ENCODE measurements around the gene MYOM1. TPM values are rescaled to one million over a fixed set of nuclear protein-coding genes. Genes with fewer than 3 reads are reported as not detected.

MYOM1 gene
- total RNA-seq, 2 experiments from 2014 or later, result 1.0 to 1.3 TPM

DNA sequence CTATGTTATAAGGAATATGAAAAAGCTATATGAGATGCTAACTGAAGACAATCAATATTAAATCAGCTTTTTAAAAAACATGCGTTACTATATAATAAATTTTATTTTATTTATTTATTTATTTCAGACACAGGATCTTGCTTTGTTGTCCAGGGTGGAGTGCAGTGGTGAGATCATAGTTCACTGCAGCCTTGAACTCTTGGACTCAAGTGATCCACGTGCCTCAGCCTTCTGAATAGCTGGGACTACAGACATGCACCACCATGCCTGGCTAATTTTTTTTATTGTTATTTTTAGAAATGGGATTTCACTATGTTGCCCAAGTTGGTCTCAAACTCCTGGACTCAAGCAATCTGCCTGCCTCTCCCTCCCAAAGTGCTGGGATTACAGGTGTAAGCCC lies 89.4 kb downstream of the MYOM1 start:
- TF ChIP-seq, protein P1, sequence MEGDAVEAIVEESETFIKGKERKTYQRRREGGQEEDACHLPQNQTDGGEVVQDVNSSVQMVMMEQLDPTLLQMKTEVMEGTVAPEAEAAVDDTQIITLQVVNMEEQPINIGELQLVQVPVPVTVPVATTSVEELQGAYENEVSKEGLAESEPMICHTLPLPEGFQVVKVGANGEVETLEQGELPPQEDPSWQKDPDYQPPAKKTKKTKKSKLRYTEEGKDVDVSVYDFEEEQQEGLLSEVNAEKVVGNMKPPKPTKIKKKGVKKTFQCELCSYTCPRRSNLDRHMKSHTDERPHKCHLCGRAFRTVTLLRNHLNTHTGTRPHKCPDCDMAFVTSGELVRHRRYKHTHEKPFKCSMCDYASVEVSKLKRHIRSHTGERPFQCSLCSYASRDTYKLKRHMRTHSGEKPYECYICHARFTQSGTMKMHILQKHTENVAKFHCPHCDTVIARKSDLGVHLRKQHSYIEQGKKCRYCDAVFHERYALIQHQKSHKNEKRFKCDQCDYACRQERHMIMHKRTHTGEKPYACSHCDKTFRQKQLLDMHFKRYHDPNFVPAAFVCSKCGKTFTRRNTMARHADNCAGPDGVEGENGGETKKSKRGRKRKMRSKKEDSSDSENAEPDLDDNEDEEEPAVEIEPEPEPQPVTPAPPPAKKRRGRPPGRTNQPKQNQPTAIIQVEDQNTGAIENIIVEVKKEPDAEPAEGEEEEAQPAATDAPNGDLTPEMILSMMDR (IDR thresholded peaks at IDR 0.05), result no peak
- Mint-ChIP-seq H3K9me3 (no peaks in the 10 kb centered on the region), H3K27me3 (no peaks in the 10 kb centered on the region), H3K36me3 (ENCODE audit: low read depth) (peaks cover 1% of the 10 kb centered on the region), H3K4me1 (ENCODE audit: low read depth) (peaks cover 9% of the 10 kb centered on the region), H3K4me3 (no peak overlapping the region), H3K27ac (no peak overlapping the region)
- no peak for ATAC-seq
- DNase-seq, result no peak
- ChIA-PET POLR2A (interaction anchor here (1.1 to 1.3 kb wide), 2 partner anchors 136 to 223 kb away, joined by 3 read pairs; no protein-coding TSS in a partner anchor), CTCF (interaction anchor here (0.8 to 5.6 kb wide), 17 partner anchors 16 to 202 kb away, joined by 3 to 79 read pairs (median 11); partner anchors contain the start of gene MYL12A)
- intact Hi-C loops (cut with micrococcal nuclease), result no loop called here

DNA sequence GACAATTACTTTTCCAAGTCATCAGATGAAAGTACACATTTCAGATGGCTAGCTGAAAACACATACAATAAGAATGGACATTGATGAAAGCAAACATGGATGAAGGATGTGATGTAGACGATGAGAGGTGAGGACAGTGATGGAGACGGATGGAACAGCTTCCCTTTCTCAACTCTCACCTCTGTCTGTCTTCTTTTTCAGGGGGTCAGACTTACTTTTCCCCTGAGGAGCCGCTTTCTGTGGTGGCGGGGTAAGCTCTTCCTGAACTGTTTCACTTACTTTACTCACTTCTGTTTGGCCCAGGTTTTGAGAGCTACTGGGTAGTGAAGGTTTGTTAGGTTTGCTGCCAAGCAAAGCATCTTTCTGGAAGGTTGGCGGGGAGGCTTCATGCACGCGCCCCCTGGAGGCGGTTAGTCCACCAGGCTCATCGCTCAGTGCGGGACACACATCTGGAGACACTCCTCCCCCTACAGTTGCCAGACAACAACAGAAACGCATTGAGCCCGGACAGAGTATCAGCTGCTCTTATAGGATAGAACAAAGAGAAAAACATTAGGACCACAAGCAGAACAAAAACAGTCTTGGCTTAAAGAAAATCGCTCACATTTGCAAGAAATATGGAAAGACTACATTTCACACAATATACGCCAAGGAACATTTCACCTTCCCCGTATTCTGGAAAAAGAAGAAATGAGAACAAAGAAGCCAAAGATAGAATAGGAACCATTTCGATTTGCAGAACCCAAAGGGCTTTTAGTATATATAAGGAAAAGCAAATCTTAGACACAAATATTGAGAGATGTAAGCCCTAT lies 90.5 kb downstream of the MYOM1 start:
- H3K9me3 Mint-ChIP-seq, result no peaks in the 10 kb centered on the region
- H3K27me3 Mint-ChIP-seq, result no peaks in the 10 kb centered on the region
- DNase-seq (peak; percentile 92), ATAC-seq (peak; percentile 99)
- H3K36me3 Mint-ChIP-seq (ENCODE audit: low read depth), result peaks cover 9% of the 10 kb centered on the region
- TF ChIP-seq, protein P1 (IDR thresholded peaks at IDR 0.05), result peak; percentile 76
- no peak overlapping the region for H3K4me3 Mint-ChIP-seq
- intact Hi-C loops (cut with micrococcal nuclease), result loop anchor here (5.0 kb wide), 2 partner anchors 67 to 137 kb away; no protein-coding TSS in a partner anchor
- peak overlapping the region; percentile 14 for H3K27ac Mint-ChIP-seq
- ChIA-PET CTCF (interaction anchor here (0.7 to 5.6 kb wide), 61 partner anchors 9 to 573 kb away, joined by 3 to 79 read pairs (median 6); partner anchors contain the start of gene MYL12A), POLR2A (interaction anchor here (1.1 to 1.9 kb wide), 3 partner anchors 68 to 135 kb away, joined by 3 to 5 read pairs (median 5); no protein-coding TSS in a partner anchor)
- peaks cover 9% of the 10 kb centered on the region for H3K4me1 Mint-ChIP-seq (ENCODE audit: low read depth)

DNA sequence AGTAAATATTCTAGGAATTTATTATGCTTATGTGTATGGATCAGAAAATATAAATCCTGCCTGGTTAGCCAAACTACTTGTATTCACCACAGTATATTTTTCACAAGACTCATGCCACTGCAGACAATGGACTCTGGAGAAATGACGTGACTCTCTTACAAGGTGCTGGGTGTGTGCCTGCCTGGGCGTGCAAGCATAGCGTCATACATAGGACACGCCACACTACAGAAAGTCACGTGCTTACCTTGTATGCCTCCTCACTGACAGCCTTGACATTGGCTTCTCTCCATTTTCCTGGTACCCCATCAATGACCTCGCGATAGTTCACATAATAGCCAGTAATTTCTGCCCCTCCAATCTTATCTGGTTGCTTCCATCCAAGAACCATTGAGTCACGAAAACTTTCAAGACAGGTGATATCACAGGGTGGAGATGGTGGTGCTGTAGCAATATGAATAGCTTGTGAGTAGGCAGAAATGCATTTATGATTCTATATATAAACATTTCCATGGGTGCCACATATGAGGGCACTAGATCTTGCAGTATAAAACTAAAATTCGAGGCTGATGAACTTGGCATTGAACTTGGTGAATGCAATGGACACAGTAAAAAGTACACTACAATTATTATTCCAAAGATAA lies 93.2 kb downstream of the MYOM1 start:
- ATAC-seq (no peak), DNase-seq (no peak)
- H3K4me3 Mint-ChIP-seq, result no peak overlapping the region
- intact Hi-C loops (cut with micrococcal nuclease), result loop anchor here (5.0 kb wide), 2 partner anchors 64 to 134 kb away; no protein-coding TSS in a partner anchor
- CTCF ChIA-PET, result interaction anchor here (1.0 to 5.6 kb wide), 5 partner anchors 25 to 139 kb away, joined by 4 to 79 read pairs (median 31); partner anchors contain the start of gene MYL12A
- TF ChIP-seq, protein P1 (IDR thresholded peaks at IDR 0.05), result no peak
- H3K4me1 Mint-ChIP-seq (ENCODE audit: low read depth), result peaks cover 9% of the 10 kb centered on the region
- no peaks in the 10 kb centered on the region for H3K27me3 Mint-ChIP-seq
- peaks cover 9% of the 10 kb centered on the region for H3K36me3 Mint-ChIP-seq (ENCODE audit: low read depth)
- no peak overlapping the region for H3K27ac Mint-ChIP-seq
- POLR2A ChIA-PET, result no interaction called here
- no peaks in the 10 kb centered on the region for H3K9me3 Mint-ChIP-seq

DNA sequence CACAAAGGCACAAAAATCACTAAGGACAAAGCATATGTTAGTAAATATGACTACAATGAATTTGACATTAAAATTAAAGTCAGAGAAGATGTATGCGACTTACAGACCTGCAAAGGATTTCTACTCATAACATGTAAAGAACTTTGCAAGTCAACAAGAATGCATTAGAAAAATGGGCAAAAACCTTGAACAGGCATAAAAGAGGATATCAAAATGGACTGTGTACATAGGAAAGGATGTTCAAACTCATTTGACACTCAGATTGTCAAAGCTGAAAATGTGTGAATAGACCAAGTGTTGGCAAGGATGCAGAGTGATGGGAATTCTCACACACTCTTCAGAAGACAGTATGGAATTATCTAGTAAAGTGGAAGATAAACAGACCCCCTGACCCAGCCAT lies 94.9 kb downstream of the MYOM1 start:
- Mint-ChIP-seq H3K4me3 (no peak overlapping the region), H3K9me3 (no peaks in the 10 kb centered on the region), H3K36me3 (ENCODE audit: low read depth) (peaks cover 9% of the 10 kb centered on the region), H3K27ac (no peak overlapping the region), H3K27me3 (no peaks in the 10 kb centered on the region), H3K4me1 (ENCODE audit: low read depth) (peaks cover 9% of the 10 kb centered on the region)
- DNase-seq (no peak), ATAC-seq (no peak)
- ChIA-PET POLR2A (no interaction called here), CTCF (no interaction called here)
- intact Hi-C loops (cut with micrococcal nuclease), result loop anchor here (5.0 kb wide), 2 partner anchors 63 to 133 kb away; no protein-coding TSS in a partner anchor
- TF ChIP-seq, protein P1 (IDR thresholded peaks at IDR 0.05), result no peak
